GM23248 (cell line): ENCODE results near the gene ZBED2.
"Not testable (repeated sequence)": the region's sequence is repeated elsewhere in the genome, so short reads cannot be mapped to it uniquely, and the experiment has no call there.

Experiments
- EZH2 ChIP-seq: fragments of 200-600 bp; sonication (generic); IDR thresholded peaks from 2 replicates; pipeline ENCODE4 v1.6.1; 2018; ENCODE audit warnings: antibody characterized with exemption, mild to moderate bottlenecking; ENCODE audit not compliant: insufficient read depth, poor library complexity, severe bottlenecking
- EZH2phosphoT487 ChIP-seq: fragments of 200-600 bp; sonication (generic); IDR thresholded peaks from 2 replicates; pipeline ENCODE4 v1.6.1; 2018; ENCODE audit warnings: antibody characterized with exemption, moderate library complexity, mild to moderate bottlenecking, low read depth; ENCODE audit not compliant: insufficient read depth

- TF ChIP-seq EZH2, EZH2phosphoT487: not testable (repeated sequence)
Measured at GRCh38 chr3:111630638-111631037, 35.5 kb upstream of the ZBED2 start.
